H9 (cell line): ENCODE measurements around the gene TMEM134. TPM values are rescaled to one million over a fixed set of nuclear protein-coding genes. Genes with fewer than 3 reads are reported as not detected.
A peak's percentile ranks its signal among the peaks of the same experiment; 100 is the strongest.

Experiments
- DNase-seq: peaks from one replicate; pipeline ENCODE4 v3.0.0-alpha.2; 2017
- H2AFZ ChIP-seq: one replicate; pipeline ENCODE4 v1.6.1; 2013; ENCODE audit warnings: mild to moderate bottlenecking, low read length, control low read depth, moderate library complexity
- H2AK5ac ChIP-seq: 2 replicates; pipeline ENCODE4 v1.6.1; 2013; ENCODE audit warnings: low read length, control low read depth, mixed read lengths; ENCODE audit not compliant: insufficient read length
- H2BK120ac ChIP-seq: one replicate; pipeline ENCODE4 v1.6.1; 2013; ENCODE audit warnings: low read depth, mild to moderate bottlenecking, low read length, control low read depth, inconsistent platforms; ENCODE audit not compliant: poor library complexity, severe bottlenecking
- H2BK12ac ChIP-seq: 2 replicates; pipeline ENCODE4 v1.6.1; 2013; ENCODE audit warnings: low read length, control low read depth, mixed read lengths, low read depth; ENCODE audit not compliant: insufficient read length
- H2BK15ac ChIP-seq: 2 replicates; pipeline ENCODE4 v1.6.1; 2013; ENCODE audit warnings: low read depth, low read length, control low read depth
- H2BK20ac ChIP-seq: one replicate; pipeline ENCODE4 v1.6.1; 2013; ENCODE audit warnings: low read depth, mild to moderate bottlenecking, low read length, control low read depth, inconsistent platforms; ENCODE audit not compliant: poor library complexity, severe bottlenecking
- H2BK5ac ChIP-seq: 2 replicates; pipeline ENCODE4 v1.6.1; 2013; ENCODE audit warnings: low read length, control low read depth, mixed read lengths; ENCODE audit not compliant: insufficient read length
- H3K14ac ChIP-seq: 2 replicates; pipeline ENCODE4 v1.6.1; 2013; ENCODE audit warnings: low read length, control low read depth; ENCODE audit not compliant: insufficient read depth
- H3K18ac ChIP-seq: 2 replicates; pipeline ENCODE4 v1.6.1; 2013; ENCODE audit warnings: low read depth, mild to moderate bottlenecking, mixed read lengths, low read length, control low read depth; ENCODE audit not compliant: insufficient read length
- H3K23ac ChIP-seq: 2 replicates; pipeline ENCODE4 v1.6.1; 2013; ENCODE audit warnings: low read length, control low read depth, mixed read lengths, low read depth; ENCODE audit not compliant: insufficient read length
- H3K23me2 ChIP-seq: 2 replicates; pipeline ENCODE4 v1.6.1; 2013; ENCODE audit warnings: low read depth, mild to moderate bottlenecking, mixed read lengths, low read length, control low read depth; ENCODE audit not compliant: insufficient read length, poor library complexity, severe bottlenecking
- H3K27ac ChIP-seq: 2 replicates; pipeline ENCODE4 v1.5.1; 2013; ENCODE audit warnings: low read length, control low read depth, mixed read lengths, low read depth; ENCODE audit not compliant: insufficient read length
- H3K27me3 ChIP-seq: 2 replicates; pipeline ENCODE4 v1.6.1; 2013; ENCODE audit warnings: low read length, control low read depth, inconsistent platforms; ENCODE audit not compliant: insufficient read depth
- H3K4ac ChIP-seq: 2 replicates; pipeline ENCODE4 v1.6.1; 2013; ENCODE audit warnings: low read depth, mild to moderate bottlenecking, control low read depth, inconsistent platforms, low read length, moderate library complexity
- H3K4me1 ChIP-seq: 2 replicates; pipeline ENCODE4 v1.6.1; 2013; ENCODE audit warnings: low read length, control low read depth, inconsistent platforms; ENCODE audit not compliant: insufficient read depth
- H3K4me2 ChIP-seq: 2 replicates; pipeline ENCODE4 v1.6.1; 2013; ENCODE audit warnings: low read length, control low read depth, mixed read lengths; ENCODE audit not compliant: insufficient read length, insufficient read depth
- H3K56ac ChIP-seq: 2 replicates; pipeline ENCODE4 v1.6.1; 2013; ENCODE audit warnings: low read depth, mild to moderate bottlenecking, mixed read lengths, low read length, control low read depth; ENCODE audit not compliant: insufficient read length
- H3K79me1 ChIP-seq: 2 replicates; pipeline ENCODE4 v1.6.1; 2013; ENCODE audit warnings: low read depth, mild to moderate bottlenecking, moderate library complexity, low read length, control low read depth, inconsistent platforms; ENCODE audit not compliant: insufficient read depth, poor library complexity, severe bottlenecking
- H3K79me2 ChIP-seq: 2 replicates; pipeline ENCODE4 v1.6.1; 2013; ENCODE audit warnings: low read length, control low read depth, inconsistent platforms; ENCODE audit not compliant: insufficient read depth
- H3K9ac ChIP-seq: 2 replicates; pipeline ENCODE4 v1.6.1; 2013; ENCODE audit warnings: low read length, control low read depth, mixed read lengths; ENCODE audit not compliant: insufficient read length; ENCODE audit errors: extremely low read depth
- H3K9me3 ChIP-seq: one replicate; pipeline ENCODE4 v1.6.1; 2013; ENCODE audit warnings: low read depth, low read length, inconsistent platforms; ENCODE audit not compliant: control insufficient read depth
- H3T11ph ChIP-seq: one replicate; pipeline ENCODE4 v1.6.1; 2013; ENCODE audit warnings: mild to moderate bottlenecking, low read length, control low read depth, inconsistent platforms
- H4K20me1 ChIP-seq: one replicate; pipeline ENCODE4 v1.6.1; 2013; ENCODE audit not compliant: control insufficient read depth, insufficient read length, insufficient read depth
- H4K5ac ChIP-seq: 2 replicates; pipeline ENCODE4 v1.6.1; 2013; ENCODE audit warnings: low read depth, mild to moderate bottlenecking, mixed read lengths, low read length, control low read depth; ENCODE audit not compliant: insufficient read length
- H4K8ac ChIP-seq: replicated peaks from 2 replicates; pipeline ENCODE4 v1.6.1; 2013; ENCODE audit warnings: low read length, control low read depth, mixed read lengths, low read depth; ENCODE audit not compliant: insufficient read length
- H4K91ac ChIP-seq: 2 replicates; pipeline ENCODE4 v1.6.1; 2013; ENCODE audit warnings: low read depth, mild to moderate bottlenecking, moderate library complexity, mixed read lengths, low read length, control low read depth; ENCODE audit not compliant: insufficient read length
- H3K27ac Mint-ChIP-seq, 3 experiments: 2 replicates in 2 of 3; 3 replicates in 1 of 3; pipeline ENCODE4 v1.8.0; 2020 to 2021; ENCODE audit warnings: mixed read lengths in 3 of 3, mild to moderate bottlenecking in 1 of 3, moderate library complexity in 1 of 3
- H3K27me3 Mint-ChIP-seq: 2 replicates; pipeline ENCODE4 v1.8.0; 2021; ENCODE audit warnings: low read depth, mild to moderate bottlenecking, moderate library complexity, mixed read lengths
- H3K36me3 Mint-ChIP-seq, 3 experiments: 2 replicates in 2 of 3; 3 replicates in 1 of 3; pipeline ENCODE4 v1.8.0; 2020 to 2021; ENCODE audit warnings: low read depth in 3 of 3, mixed read lengths in 3 of 3; ENCODE audit not compliant: insufficient read depth in 1 of 3
- H3K4me1 Mint-ChIP-seq, 2 experiments: 2 replicates each; pipeline ENCODE4 v1.8.0; 2020; ENCODE audit warnings: mixed read lengths in 2 of 2
- H3K4me3 Mint-ChIP-seq, 2 experiments: 2 replicates in 1 of 2; 3 replicates in 1 of 2; pipeline ENCODE4 v1.8.0; 2020 to 2021; ENCODE audit warnings: mild to moderate bottlenecking in 2 of 2, mixed read lengths in 2 of 2, moderate library complexity in 1 of 2
- H3K9me3 Mint-ChIP-seq, 2 experiments: 2 replicates in 1 of 2; 3 replicates in 1 of 2; pipeline ENCODE4 v1.8.0; 2020; ENCODE audit warnings: mild to moderate bottlenecking in 2 of 2, mixed read lengths in 2 of 2, moderate library complexity in 1 of 2
- WGBS: extraction: QIAGEN DNeasy Blood & Tissue Kit; methylation state at CpG from one replicate; pipeline ENCODE4 v1.1.7; 2013; ENCODE audit warnings: missing lambda C conversion rate, low lambda C conversion rate, mixed read lengths; ENCODE audit not compliant: insufficient read length; ENCODE audit errors: extremely low coverage; 5-methylcytosine and 5-hydroxymethylcytosine counted together
- total RNA-seq: library from RNA; stranded (reverse); gene quantifications from 2 replicates; pipeline ENCODE4 v1.2.1, GENCODE V29; 2021
- TF ChIP-seq, protein P1 (sequence below): fragments of 200-600 bp; sonication (generic); conservative IDR thresholded peaks from 3 replicates; pipeline ENCODE4 v1.8.0; 2021; ENCODE audit warnings: antibody characterized with exemption, mild to moderate bottlenecking

Gene TMEM134
- total RNA-seq, 1 experiment from 2014 or later, result 53.6 TPM

DNA sequence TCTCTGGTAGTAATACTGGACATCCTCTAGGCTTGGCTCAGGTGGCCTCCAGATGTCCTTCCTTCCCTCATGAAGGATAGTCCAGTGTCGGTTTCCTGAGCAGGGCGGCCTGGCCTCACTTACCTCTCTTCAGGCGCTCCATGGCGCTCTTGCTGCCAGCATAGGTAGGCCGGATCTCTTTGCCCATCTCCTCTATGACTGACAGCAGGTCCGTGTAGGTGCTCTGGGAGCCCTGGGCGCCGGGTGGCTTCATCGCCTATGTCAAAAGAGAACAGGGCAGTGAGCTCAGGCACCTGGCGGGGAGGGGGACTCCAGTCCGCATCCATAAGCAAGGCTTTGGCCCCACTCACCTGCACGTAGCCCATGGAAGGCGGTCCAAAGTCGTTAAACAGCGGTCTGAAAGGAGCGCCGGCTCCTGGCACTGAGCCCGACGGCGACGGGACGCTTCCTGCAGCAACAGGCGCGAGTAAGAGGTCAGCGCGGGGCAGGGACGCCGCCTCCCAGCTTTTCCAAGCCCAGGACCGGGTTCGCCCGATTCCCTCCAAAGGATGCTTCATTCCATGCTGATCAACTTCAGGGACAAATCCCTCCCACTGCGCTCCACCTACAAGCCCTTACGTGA is 38.3 kb upstream of the TMEM134 start:
- H3K9me3 ChIP-seq, result no peaks in the 10 kb centered on the region
- peaks cover 17% of the 10 kb centered on the region for H3K23me2 ChIP-seq
- peak; percentile 88 for DNase-seq
- no peaks in the 10 kb centered on the region for H3K27me3 ChIP-seq
- WGBS, result no CpG with 5 or more reads among the region's 33 CpGs
- no peak overlapping the region for H2BK15ac ChIP-seq
- no peaks in the 10 kb centered on the region for H4K20me1 ChIP-seq
- no peaks in the 10 kb centered on the region for H3K4me1 ChIP-seq
- no peak overlapping the region; the same call in 1 of the 2 replicates for H3K14ac ChIP-seq
- peaks cover 27% of the 10 kb centered on the region for H3K27me3 Mint-ChIP-seq
- no peak overlapping the region for H3K56ac ChIP-seq
- no peak overlapping the region for H2BK120ac ChIP-seq
- H3K79me1 ChIP-seq, result no peaks in the 10 kb centered on the region
- no peak overlapping the region for H4K5ac ChIP-seq
- no peak overlapping the region for H3T11ph ChIP-seq
- H3K4me3 Mint-ChIP-seq, result peak overlapping the region; percentile 75 to 80
- H2AK5ac ChIP-seq, result no peak overlapping the region
- H3K9ac ChIP-seq, result peak overlapping the region; percentile 8
- H2AFZ ChIP-seq, result no peak overlapping the region
- peak overlapping the region; percentile 71 for H3K4me2 ChIP-seq
- H3K27ac Mint-ChIP-seq, result peak overlapping the region; percentile 71 to 85 (median 82); a peak in 6 of 7 replicates
- no peak overlapping the region for H3K23ac ChIP-seq
- H3K18ac ChIP-seq, result no peak overlapping the region
- peaks cover 2% of the 10 kb centered on the region; the same call in 1 of the 2 replicates for H3K79me2 ChIP-seq
- H3K27ac ChIP-seq, result no peak overlapping the region
- peaks cover 5 to 10% (median 9%) of the 10 kb centered on the region in 3 experiments; a peak in 6 of 7 replicates for H3K36me3 Mint-ChIP-seq
- peaks cover 19 to 30% of the 10 kb centered on the region in 2 experiments for H3K4me1 Mint-ChIP-seq
- no peak overlapping the region for H2BK5ac ChIP-seq
- H2BK12ac ChIP-seq, result no peak overlapping the region
- H3K4ac ChIP-seq, result no peak overlapping the region
- no peak overlapping the region for H4K91ac ChIP-seq
- no peak overlapping the region for H4K8ac ChIP-seq
- H2BK20ac ChIP-seq, result no peak overlapping the region
- TF ChIP-seq, protein P1, sequence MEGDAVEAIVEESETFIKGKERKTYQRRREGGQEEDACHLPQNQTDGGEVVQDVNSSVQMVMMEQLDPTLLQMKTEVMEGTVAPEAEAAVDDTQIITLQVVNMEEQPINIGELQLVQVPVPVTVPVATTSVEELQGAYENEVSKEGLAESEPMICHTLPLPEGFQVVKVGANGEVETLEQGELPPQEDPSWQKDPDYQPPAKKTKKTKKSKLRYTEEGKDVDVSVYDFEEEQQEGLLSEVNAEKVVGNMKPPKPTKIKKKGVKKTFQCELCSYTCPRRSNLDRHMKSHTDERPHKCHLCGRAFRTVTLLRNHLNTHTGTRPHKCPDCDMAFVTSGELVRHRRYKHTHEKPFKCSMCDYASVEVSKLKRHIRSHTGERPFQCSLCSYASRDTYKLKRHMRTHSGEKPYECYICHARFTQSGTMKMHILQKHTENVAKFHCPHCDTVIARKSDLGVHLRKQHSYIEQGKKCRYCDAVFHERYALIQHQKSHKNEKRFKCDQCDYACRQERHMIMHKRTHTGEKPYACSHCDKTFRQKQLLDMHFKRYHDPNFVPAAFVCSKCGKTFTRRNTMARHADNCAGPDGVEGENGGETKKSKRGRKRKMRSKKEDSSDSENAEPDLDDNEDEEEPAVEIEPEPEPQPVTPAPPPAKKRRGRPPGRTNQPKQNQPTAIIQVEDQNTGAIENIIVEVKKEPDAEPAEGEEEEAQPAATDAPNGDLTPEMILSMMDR, result no peak
- no peaks in the 10 kb centered on the region; a peak in 1 of 5 replicates for H3K9me3 Mint-ChIP-seq
